Measurements from ENCODE around the gene AKR1E2. TPM values are rescaled to one million over a fixed set of nuclear protein-coding genes. Genes with fewer than 3 reads are reported as not detected.

Gene AKR1E2
- total RNA-seq, 5 donors from 2014 or later (not counting 1 experiment from before 2014, with no cell fraction given): 3.7 to 24.5 (median 10.8) TPM

DNA sequence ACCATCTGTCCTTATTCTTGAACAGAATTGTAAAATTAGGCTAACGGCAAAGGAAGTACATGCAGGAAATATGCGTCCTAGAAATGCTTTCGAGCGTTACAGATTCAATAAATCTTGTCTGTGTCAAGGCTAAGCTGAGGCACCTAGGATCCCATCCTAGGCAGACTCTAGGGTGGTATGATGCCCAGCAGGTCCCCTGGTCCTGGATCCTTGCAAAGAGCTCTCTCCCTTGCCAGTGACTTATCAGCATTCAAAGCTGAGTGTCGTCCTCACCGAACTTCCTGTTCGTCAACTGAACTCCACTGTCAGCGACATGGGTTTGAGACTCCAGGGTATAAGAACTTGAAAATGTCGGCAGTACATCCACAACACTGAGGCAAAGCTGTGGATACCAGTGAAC, 61.5 kb downstream of the AKR1E2 start:
- ChIA-PET POLR2A (no interaction called here), CTCF (no interaction called here)
- Mint-ChIP-seq H3K9me3 (no peaks in the 10 kb centered on the region), H3K4me3 (peak overlapping the region in 1 of 3 donors; percentile 12), H3K36me3 (peaks cover 11% of the 10 kb centered on the region), H3K27ac (no peak overlapping the region), H3K4me1 (peaks cover 0 to 2% (median 0%) of the 10 kb centered on the region in 3 donors), H3K27me3 (peaks cover 0 to 17% of the 10 kb centered on the region in 2 donors)
- Histone ChIP-seq H3K36me3 (ENCODE audit: control insufficient read depth in 2 of 2, extremely low read depth in 1 of 2, insufficient read depth in 1 of 2, low read length in 1 of 2) (peaks cover 0 to 3% of the 10 kb centered on the region in 2 donors), H3K4me3 (ENCODE audit: control insufficient read depth in 1 of 2, extremely low read depth in 1 of 2, low read length in 1 of 2) (no peak overlapping the region), H3K27me3 (replicated peaks in 1 of 2; ENCODE audit: control insufficient read depth in 2 of 2, extremely low read depth in 1 of 2, insufficient read depth in 2 of 2, low read length in 1 of 2) (no peaks in the 10 kb centered on the region), H3K4me1 (ENCODE audit: control insufficient read depth in 1 of 2, extremely low read depth in 1 of 2, insufficient read depth in 2 of 2, low read length in 2 of 2) (no peaks in the 10 kb centered on the region), H3K27ac (ENCODE audit: low read length) (no peak overlapping the region), H3K9me3 (no peaks in the 10 kb centered on the region)
- no peak for DNase-seq
- ATAC-seq (replicated peaks in 1 of 4): no peak
- WGBS (ENCODE audit: insufficient coverage): 80% methylated on average over 7 of the region's 9 CpGs

DNA sequence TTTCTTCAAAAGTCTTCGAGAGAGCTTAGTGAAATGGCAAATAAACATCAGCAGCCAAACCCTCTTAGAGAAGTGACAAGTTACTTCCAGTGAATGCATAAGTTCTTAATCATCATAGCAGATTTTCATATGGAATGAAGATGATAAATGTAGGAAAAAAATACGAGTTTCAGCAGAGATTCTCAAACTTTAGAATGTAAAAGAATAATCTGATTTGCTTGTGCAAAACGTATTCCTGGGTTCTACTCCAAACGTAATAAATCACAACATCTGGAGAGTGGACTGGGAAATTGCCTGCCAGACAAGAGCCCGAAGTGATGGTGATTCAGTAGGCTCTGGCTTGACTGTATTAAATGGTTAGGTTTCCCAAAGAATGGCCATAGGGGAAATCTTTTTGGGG, 62.2 kb downstream of the AKR1E2 start:
- no peak for ATAC-seq (replicated peaks in 1 of 4)
- Mint-ChIP-seq H3K36me3 (peaks cover 8% of the 10 kb centered on the region), H3K27me3 (peaks cover 0 to 14% of the 10 kb centered on the region in 2 donors), H3K4me1 (peaks cover 0 to 2% (median 0%) of the 10 kb centered on the region in 3 donors), H3K27ac (no peak overlapping the region), H3K4me3 (no peak overlapping the region), H3K9me3 (no peaks in the 10 kb centered on the region)
- CTCF ChIA-PET: no interaction called here
- Histone ChIP-seq H3K4me3 (ENCODE audit: control insufficient read depth in 1 of 2, extremely low read depth in 1 of 2, low read length in 1 of 2) (no peak overlapping the region), H3K9me3 (no peaks in the 10 kb centered on the region), H3K36me3 (ENCODE audit: control insufficient read depth in 2 of 2, extremely low read depth in 1 of 2, insufficient read depth in 1 of 2, low read length in 1 of 2) (peaks cover 0 to 3% of the 10 kb centered on the region in 2 donors), H3K4me1 (ENCODE audit: control insufficient read depth in 1 of 2, extremely low read depth in 1 of 2, insufficient read depth in 2 of 2, low read length in 2 of 2) (no peaks in the 10 kb centered on the region), H3K27me3 (replicated peaks in 1 of 2; ENCODE audit: control insufficient read depth in 2 of 2, extremely low read depth in 1 of 2, insufficient read depth in 2 of 2, low read length in 1 of 2) (no peaks in the 10 kb centered on the region), H3K27ac (ENCODE audit: low read length) (no peak overlapping the region)
- no peak for DNase-seq
- POLR2A ChIA-PET: no interaction called here
- 0% methylated on average over 1 of the region's 5 CpGs for WGBS (ENCODE audit: insufficient coverage)

- no peak overlapping the region for H3K4me3 Mint-ChIP-seq
- H3K4me1 Mint-ChIP-seq: peaks cover 0 to 2% (median 0%) of the 10 kb centered on the region in 3 donors
- no peak for ATAC-seq (replicated peaks in 1 of 4)
These were observed 64.0 kb downstream of the AKR1E2 start for GRCh38 chr10:4889959-4890358.

GRCh38 chr10:4892681-4893080, 66.7 kb downstream of the AKR1E2 start:
- Mint-ChIP-seq H3K27ac (no peak overlapping the region), H3K4me3 (no peak overlapping the region), H3K36me3 (no peaks in the 10 kb centered on the region), H3K27me3 (peaks cover 3 to 5% of the 10 kb centered on the region in 2 donors), H3K9me3 (no peaks in the 10 kb centered on the region), H3K4me1 (no peaks in the 10 kb centered on the region)
- no peaks in the 10 kb centered on the region for H3K9me3 ChIP-seq
- DNase-seq (no peak), ATAC-seq (replicated peaks in 1 of 4) (no peak)
- H3K27me3 ChIP-seq (replicated peaks in 1 of 2; ENCODE audit: control insufficient read depth in 2 of 2, extremely low read depth in 1 of 2, insufficient read depth in 2 of 2, low read length in 1 of 2): no peaks in the 10 kb centered on the region
- CTCF ChIA-PET: interaction anchor here in 1 of 2 donors (1.6 kb wide), 1 partner anchor 43 kb away, joined by 4 read pairs; no protein-coding TSS in a partner anchor
- no peaks in the 10 kb centered on the region for H3K36me3 ChIP-seq (ENCODE audit: control insufficient read depth in 2 of 2, extremely low read depth in 1 of 2, insufficient read depth in 1 of 2, low read length in 1 of 2)
- no peaks in the 10 kb centered on the region for H3K4me1 ChIP-seq (ENCODE audit: control insufficient read depth in 1 of 2, extremely low read depth in 1 of 2, insufficient read depth in 2 of 2, low read length in 2 of 2)
- H3K27ac ChIP-seq (ENCODE audit: low read length): no peak overlapping the region
- WGBS (ENCODE audit: insufficient coverage): no CpG with 5 or more reads among the region's 2 CpGs
- no peak overlapping the region for H3K4me3 ChIP-seq (ENCODE audit: control insufficient read depth in 1 of 2, extremely low read depth in 1 of 2, low read length in 1 of 2)
- POLR2A ChIA-PET: no interaction called here

More at GRCh38 chr10:4889959-4890358, 64.0 kb downstream of the AKR1E2 start:
- Histone ChIP-seq H3K4me1 (ENCODE audit: control insufficient read depth in 1 of 2, extremely low read depth in 1 of 2, insufficient read depth in 2 of 2, low read length in 2 of 2) (no peaks in the 10 kb centered on the region), H3K4me3 (ENCODE audit: control insufficient read depth in 1 of 2, extremely low read depth in 1 of 2, low read length in 1 of 2) (no peak overlapping the region), H3K27ac (ENCODE audit: low read length) (no peak overlapping the region), H3K27me3 (replicated peaks in 1 of 2; ENCODE audit: control insufficient read depth in 2 of 2, extremely low read depth in 1 of 2, insufficient read depth in 2 of 2, low read length in 1 of 2) (no peaks in the 10 kb centered on the region), H3K9me3 (no peaks in the 10 kb centered on the region), H3K36me3 (ENCODE audit: control insufficient read depth in 2 of 2, extremely low read depth in 1 of 2, insufficient read depth in 1 of 2, low read length in 1 of 2) (peaks cover 0 to 3% of the 10 kb centered on the region in 2 donors)
- no peak overlapping the region for H3K27ac Mint-ChIP-seq
- ChIA-PET POLR2A (no interaction called here), CTCF (no interaction called here)
- WGBS (ENCODE audit: insufficient coverage): no CpG with 5 or more reads among the region's 2 CpGs
- H3K36me3 Mint-ChIP-seq: peaks cover 6% of the 10 kb centered on the region
- no peak for DNase-seq
- H3K27me3 Mint-ChIP-seq: peaks cover 0 to 11% of the 10 kb centered on the region in 2 donors
- no peaks in the 10 kb centered on the region for H3K9me3 Mint-ChIP-seq

- no peak for ATAC-seq (replicated peaks in 1 of 4)
- Histone ChIP-seq H3K9me3 (no peaks in the 10 kb centered on the region), H3K4me3 (ENCODE audit: control insufficient read depth in 1 of 2, extremely low read depth in 1 of 2, low read length in 1 of 2) (no peak overlapping the region), H3K27ac (ENCODE audit: low read length) (no peak overlapping the region), H3K36me3 (ENCODE audit: control insufficient read depth in 2 of 2, extremely low read depth in 1 of 2, insufficient read depth in 1 of 2, low read length in 1 of 2) (no peaks in the 10 kb centered on the region), H3K27me3 (replicated peaks in 1 of 2; ENCODE audit: control insufficient read depth in 2 of 2, extremely low read depth in 1 of 2, insufficient read depth in 2 of 2, low read length in 1 of 2) (no peaks in the 10 kb centered on the region), H3K4me1 (ENCODE audit: control insufficient read depth in 1 of 2, extremely low read depth in 1 of 2, insufficient read depth in 2 of 2, low read length in 2 of 2) (no peaks in the 10 kb centered on the region)
- no peaks in the 10 kb centered on the region for H3K9me3 Mint-ChIP-seq
- no peak overlapping the region for H3K27ac Mint-ChIP-seq
- DNase-seq: no peak
- POLR2A ChIA-PET: no interaction called here
- CTCF ChIA-PET: no interaction called here
- 95% methylated on average over 2 of the region's 2 CpGs for WGBS (ENCODE audit: insufficient coverage)
- no peaks in the 10 kb centered on the region for H3K4me1 Mint-ChIP-seq
- no peak overlapping the region for H3K4me3 Mint-ChIP-seq
- peaks cover 3 to 5% of the 10 kb centered on the region in 2 donors for H3K27me3 Mint-ChIP-seq
- H3K36me3 Mint-ChIP-seq: no peaks in the 10 kb centered on the region
These were observed 68.3 kb downstream of the AKR1E2 start for GRCh38 chr10:4894335-4894734.

Other genes with a start within 250 kb of the AKR1E2 start
- gene AKR1C1, start 137.2 kb downstream of the AKR1E2 start, total RNA-seq: 1 to 10 TPM; 1.1 to 4.8 (median 3.0) TPM
- gene AKR1C2, start 177.7 kb downstream of the AKR1E2 start, total RNA-seq: under 1 TPM in 3 of 5 donors, not detected in 2; 0.15 to 0.47 (median 0.41) TPM

Measured in T-cell (primary cell).